ENCODE measurements around the gene EHMT1. TPM values are rescaled to one million over a fixed set of nuclear protein-coding genes. Genes with fewer than 3 reads are reported as not detected.

The EHMT1 gene
- polyA plus RNA-seq, 1 donor from 2014 or later = 39.1 TPM

Other genes with a start within 250 kb of the EHMT1 start
- gene EXD3, start 195.8 kb upstream of the EHMT1 start, polyA plus RNA-seq = 5.6 TPM
- 1.4 TPM for gene NOXA1, start 195.6 kb upstream of the EHMT1 start, polyA plus RNA-seq
- not detected for gene ENTPD8, start 177.6 kb upstream of the EHMT1 start, polyA plus RNA-seq
- 3.4 TPM for gene NSMF, start 159.7 kb upstream of the EHMT1 start, polyA plus RNA-seq
- gene PNPLA7, start 68.6 kb upstream of the EHMT1 start, polyA plus RNA-seq = 2.7 TPM
- 44.9 TPM for gene MRPL41, start 67.1 kb upstream of the EHMT1 start, polyA plus RNA-seq
- gene DPH7, start 40.1 kb upstream of the EHMT1 start, polyA plus RNA-seq = 38.3 TPM
- gene ZMYND19, start 28.5 kb upstream of the EHMT1 start, polyA plus RNA-seq = 8.8 TPM
- 49.2 TPM for gene ARRDC1, start 13.3 kb upstream of the EHMT1 start, polyA plus RNA-seq